ENCODE data around the gene ZFHX3. TPM values are rescaled to one million over a fixed set of nuclear protein-coding genes. Genes with fewer than 3 reads are reported as not detected.

ZFHX3 gene
- total and polyA plus RNA-seq, 2 of the 8 experiments (the other 6 are each of a cell fraction or from before 2014, with no cell fraction given), result 0.08 to 0.99 TPM

- Histone ChIP-seq H2BK120ac (replicated peaks; ENCODE audit: low read depth, low read length) (no peak overlapping the region), H3K14ac (ENCODE audit: insufficient read length) (no peak overlapping the region), H4K5ac (ENCODE audit: insufficient read length, low read depth, low read length) (no peak overlapping the region), H2BK12ac (ENCODE audit: low read depth, low read length) (no peak overlapping the region), H2BK20ac (ENCODE audit: low read length) (0 out of 2 replicates have a peak overlapping the region, but pooled peaks have one; percentile 16), H3K36me3 (ENCODE audit: control insufficient read depth in 2 of 4, insufficient read depth in 4 of 4, low read length in 3 of 4) (no peaks in the 10 kb centered on the region), H4K20me1 (replicated peaks in 1 of 2; ENCODE audit: control insufficient read depth in 1 of 2, insufficient read depth in 2 of 2, low read length in 2 of 2) (no peaks in the 10 kb centered on the region), H2BK15ac (ENCODE audit: low read length) (no peak overlapping the region), H3K4me3 (ENCODE audit: extremely low read depth in 1 of 4, insufficient read depth in 2 of 4, low read depth in 3 of 4, low read length in 4 of 4) (no peak overlapping the region), H3K9me3 (ENCODE audit: insufficient read depth in 2 of 2, low read depth in 1 of 2, low read length in 1 of 2) (no peaks in the 10 kb centered on the region), H3K27ac (ENCODE audit: low read depth, low read length) (no peak overlapping the region), H4K8ac (ENCODE audit: extremely low read depth, insufficient read depth, low read length) (no peak overlapping the region), H3K4me1 (replicated peaks in 1 of 4; ENCODE audit: control insufficient read depth in 3 of 4, insufficient read depth in 4 of 4, low read length in 3 of 4) (no peaks in the 10 kb centered on the region; a peak in 1 of 7 replicates), H3K9ac (replicated peaks in 1 of 4; ENCODE audit: extremely low read depth in 1 of 4, low read depth in 3 of 4, low read length in 3 of 4) (no peak overlapping the region), H3K56ac (replicated peaks; ENCODE audit: insufficient read length, low read depth, low read length) (no peak overlapping the region), H3K4ac (replicated peaks; ENCODE audit: insufficient read length, low read depth, low read length) (no peak overlapping the region), H4K91ac (replicated peaks; ENCODE audit: insufficient read length, low read length) (no peak overlapping the region), H2BK5ac (ENCODE audit: low read depth, low read length) (no peak overlapping the region), H3K23ac (ENCODE audit: insufficient read length) (no peak overlapping the region), H3K18ac (ENCODE audit: extremely low read depth, low read length) (no peak overlapping the region), H3K4me2 (ENCODE audit: insufficient read depth in 1 of 2, low read depth in 2 of 2, low read length in 2 of 2) (no peak overlapping the region), H3K79me1 (ENCODE audit: low read depth, low read length) (no peaks in the 10 kb centered on the region), H3K27me3 (replicated peaks in 1 of 4; ENCODE audit: control insufficient read depth in 3 of 4, extremely low read depth in 1 of 4, insufficient read depth in 3 of 4, low read length in 3 of 4) (no peaks in the 10 kb centered on the region), H3K23me2 (ENCODE audit: low read depth, low read length) (no peaks in the 10 kb centered on the region), H3K79me2 (ENCODE audit: control insufficient read depth in 1 of 2, insufficient read depth in 2 of 2, low read length in 2 of 2) (no peaks in the 10 kb centered on the region), H2AK5ac (ENCODE audit: low read depth, low read length) (no peak overlapping the region), H2AFZ (ENCODE audit: low read length) (no peak overlapping the region)
- TF ChIP-seq ZNF274 (IDR thresholded peaks at IDR 0.05; ENCODE audit: borderline replicate concordance, extremely low read depth, low read length), result no peak
- TF ChIP-seq, protein P1, sequence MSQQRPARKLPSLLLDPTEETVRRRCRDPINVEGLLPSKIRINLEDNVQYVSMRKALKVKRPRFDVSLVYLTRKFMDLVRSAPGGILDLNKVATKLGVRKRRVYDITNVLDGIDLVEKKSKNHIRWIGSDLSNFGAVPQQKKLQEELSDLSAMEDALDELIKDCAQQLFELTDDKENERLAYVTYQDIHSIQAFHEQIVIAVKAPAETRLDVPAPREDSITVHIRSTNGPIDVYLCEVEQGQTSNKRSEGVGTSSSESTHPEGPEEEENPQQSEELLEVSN (IDR thresholded peaks at IDR 0.05), result no peak
- no peak for TF ChIP-seq TBP (IDR thresholded peaks at IDR 0.05; ENCODE audit: low read depth, low read length)
- no peak for TF ChIP-seq POU5F1 (IDR thresholded peaks at IDR 0.05; ENCODE audit: low read depth, low read length)
- TF ChIP-seq KDM5A (IDR thresholded peaks at IDR 0.05; ENCODE audit: low read length), result no peak
- no peak for TF ChIP-seq MAFK (IDR thresholded peaks at IDR 0.05; ENCODE audit: low read depth, low read length)
- no peak for TF ChIP-seq SRF (IDR thresholded peaks at IDR 0.05; ENCODE audit: low read depth, low read length)
- TF ChIP-seq BACH1 (IDR thresholded peaks at IDR 0.05; ENCODE audit: low read length), result no peak
- TF ChIP-seq CHD2 (IDR thresholded peaks at IDR 0.05; ENCODE audit: low read length), result no peak
- DNase-seq (ENCODE audit: low read depth in 1 of 2, low spot score in 2 of 2), result no peak
- FAIRE-seq, result no peak
- ChIA-PET POLR2A (ENCODE audit: partially characterized antibody) (no interaction called here), CTCF (ENCODE audit: partially characterized antibody) (interaction anchor here (0.6 to 3.0 kb wide), 3 partner anchors 11 to 43 kb away, joined by 5 to 17 read pairs (median 8); no protein-coding TSS in a partner anchor)
- WGBS, 2 experiments (ENCODE audit: extremely low coverage in 1 of 2, insufficient coverage in 1 of 2, insufficient read length in 1 of 2, insufficient replicate concordance in 2 of 2, low coverage in 1 of 2, low lambda C conversion rate in 2 of 2, missing lambda C conversion rate in 1 of 2), result 76% methylated on average over 10 of the region's 10 CpGs; no CpG with 5 or more reads in 1 of the 2 experiments
Observed at GRCh38 chr16:72963533-72964315, 84.2 kb downstream of the ZFHX3 start.
